ENCODE measurements around the gene HS3ST3A1. TPM values are rescaled to one million over a fixed set of nuclear protein-coding genes. Genes with fewer than 3 reads are reported as not detected.

Gene HS3ST3A1
- total RNA-seq, 1 donor from 2014 or later, result 8.8 TPM

GRCh38 chr17:13518261-13519000 lies 83.3 kb downstream of the HS3ST3A1 start:
- Mint-ChIP-seq H3K9me3 (ENCODE audit: low read depth) (no peaks in the 10 kb centered on the region), H3K36me3 (ENCODE audit: low read depth) (peaks cover 6% of the 10 kb centered on the region), H3K4me1 (ENCODE audit: low read depth) (peaks cover 6% of the 10 kb centered on the region), H3K4me3 (ENCODE audit: unreplicated experiment) (no peak overlapping the region), H3K27me3 (ENCODE audit: low read depth) (no peaks in the 10 kb centered on the region), H3K27ac (ENCODE audit: unreplicated experiment) (no peak overlapping the region)
- DNase-seq (ENCODE audit: low spot score), result no peak
- TF ChIP-seq, protein P1, sequence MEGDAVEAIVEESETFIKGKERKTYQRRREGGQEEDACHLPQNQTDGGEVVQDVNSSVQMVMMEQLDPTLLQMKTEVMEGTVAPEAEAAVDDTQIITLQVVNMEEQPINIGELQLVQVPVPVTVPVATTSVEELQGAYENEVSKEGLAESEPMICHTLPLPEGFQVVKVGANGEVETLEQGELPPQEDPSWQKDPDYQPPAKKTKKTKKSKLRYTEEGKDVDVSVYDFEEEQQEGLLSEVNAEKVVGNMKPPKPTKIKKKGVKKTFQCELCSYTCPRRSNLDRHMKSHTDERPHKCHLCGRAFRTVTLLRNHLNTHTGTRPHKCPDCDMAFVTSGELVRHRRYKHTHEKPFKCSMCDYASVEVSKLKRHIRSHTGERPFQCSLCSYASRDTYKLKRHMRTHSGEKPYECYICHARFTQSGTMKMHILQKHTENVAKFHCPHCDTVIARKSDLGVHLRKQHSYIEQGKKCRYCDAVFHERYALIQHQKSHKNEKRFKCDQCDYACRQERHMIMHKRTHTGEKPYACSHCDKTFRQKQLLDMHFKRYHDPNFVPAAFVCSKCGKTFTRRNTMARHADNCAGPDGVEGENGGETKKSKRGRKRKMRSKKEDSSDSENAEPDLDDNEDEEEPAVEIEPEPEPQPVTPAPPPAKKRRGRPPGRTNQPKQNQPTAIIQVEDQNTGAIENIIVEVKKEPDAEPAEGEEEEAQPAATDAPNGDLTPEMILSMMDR (IDR thresholded peaks at IDR 0.05), result no peak

- peak overlapping the region; percentile 56 for H3K4me3 Mint-ChIP-seq (ENCODE audit: unreplicated experiment)
- H3K27ac Mint-ChIP-seq (ENCODE audit: unreplicated experiment), result peak overlapping the region; percentile 71
- no peaks in the 10 kb centered on the region for H3K9me3 Mint-ChIP-seq (ENCODE audit: low read depth)
- DNase-seq (ENCODE audit: low spot score), result no peak
- peaks cover 3% of the 10 kb centered on the region for H3K36me3 Mint-ChIP-seq (ENCODE audit: low read depth)
- H3K4me1 Mint-ChIP-seq (ENCODE audit: low read depth), result peaks cover 26% of the 10 kb centered on the region
- H3K27me3 Mint-ChIP-seq (ENCODE audit: low read depth), result no peaks in the 10 kb centered on the region
- TF ChIP-seq, protein P1 (IDR thresholded peaks at IDR 0.05), result peak; percentile 33
Measured at GRCh38 chr17:13513039-13513405, 88.7 kb downstream of the HS3ST3A1 start.

DNA sequence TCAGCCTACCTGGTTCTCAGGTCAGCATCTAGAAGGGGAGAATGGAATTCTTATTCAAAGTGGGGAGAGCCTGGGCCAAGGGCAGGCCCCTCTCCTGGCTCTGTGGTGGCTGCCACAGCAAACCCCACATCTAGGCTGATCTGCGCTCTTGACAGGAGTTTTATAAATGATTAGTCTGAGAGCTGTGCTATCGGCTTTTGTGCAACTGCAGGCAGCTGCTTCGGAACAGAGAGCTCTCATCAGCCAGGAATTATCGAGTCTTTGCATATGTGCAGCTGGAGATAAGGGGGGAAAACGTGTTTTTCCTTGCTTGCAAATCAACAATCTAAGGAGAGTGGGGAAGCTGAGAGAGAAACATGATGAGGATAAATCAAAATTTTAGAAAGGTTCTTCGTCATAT lies 91.7 kb downstream of the HS3ST3A1 start:
- Mint-ChIP-seq H3K27ac (ENCODE audit: unreplicated experiment) (no peak overlapping the region), H3K4me3 (ENCODE audit: unreplicated experiment) (no peak overlapping the region), H3K4me1 (ENCODE audit: low read depth) (peaks cover 26% of the 10 kb centered on the region), H3K9me3 (ENCODE audit: low read depth) (no peaks in the 10 kb centered on the region), H3K36me3 (ENCODE audit: low read depth) (no peaks in the 10 kb centered on the region), H3K27me3 (ENCODE audit: low read depth) (no peaks in the 10 kb centered on the region)
- TF ChIP-seq, protein P1 (IDR thresholded peaks at IDR 0.05), result no peak
- no peak for DNase-seq (ENCODE audit: low spot score)

DNA sequence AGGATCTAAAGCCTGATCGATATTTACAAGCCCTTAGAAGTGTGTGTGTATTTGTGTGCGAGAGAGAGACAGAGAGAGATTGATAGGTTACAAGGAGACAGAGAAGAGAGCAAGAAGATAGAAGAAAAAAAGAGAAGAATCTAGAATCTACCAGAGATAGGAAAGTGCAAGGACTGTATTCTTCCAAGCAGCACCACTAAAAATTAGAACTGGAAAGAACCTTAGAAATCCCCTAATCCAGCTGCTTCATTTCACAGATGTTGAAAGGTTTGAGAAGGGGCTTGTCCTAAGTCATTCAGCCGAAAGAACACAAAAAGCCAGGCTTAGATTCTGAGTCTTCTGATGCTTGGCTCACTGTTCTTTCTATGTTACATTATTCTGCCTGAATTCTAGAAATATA lies 92.2 kb downstream of the HS3ST3A1 start:
- no peaks in the 10 kb centered on the region for H3K9me3 Mint-ChIP-seq (ENCODE audit: low read depth)
- TF ChIP-seq, protein P1 (IDR thresholded peaks at IDR 0.05), result no peak
- no peak overlapping the region for H3K27ac Mint-ChIP-seq (ENCODE audit: unreplicated experiment)
- H3K36me3 Mint-ChIP-seq (ENCODE audit: low read depth), result no peaks in the 10 kb centered on the region
- H3K4me1 Mint-ChIP-seq (ENCODE audit: low read depth), result peaks cover 26% of the 10 kb centered on the region
- H3K4me3 Mint-ChIP-seq (ENCODE audit: unreplicated experiment), result no peak overlapping the region
- no peak for DNase-seq (ENCODE audit: low spot score)
- no peaks in the 10 kb centered on the region for H3K27me3 Mint-ChIP-seq (ENCODE audit: low read depth)

GRCh38 chr17:13508896-13509295 lies 92.8 kb downstream of the HS3ST3A1 start:
- no peak for DNase-seq (ENCODE audit: low spot score)
- no peaks in the 10 kb centered on the region for H3K36me3 Mint-ChIP-seq (ENCODE audit: low read depth)
- peaks cover 26% of the 10 kb centered on the region for H3K4me1 Mint-ChIP-seq (ENCODE audit: low read depth)
- H3K27me3 Mint-ChIP-seq (ENCODE audit: low read depth), result no peaks in the 10 kb centered on the region
- peak overlapping the region; percentile 58 for H3K27ac Mint-ChIP-seq (ENCODE audit: unreplicated experiment)
- no peak overlapping the region for H3K4me3 Mint-ChIP-seq (ENCODE audit: unreplicated experiment)
- TF ChIP-seq, protein P1 (IDR thresholded peaks at IDR 0.05), result no peak
- no peaks in the 10 kb centered on the region for H3K9me3 Mint-ChIP-seq (ENCODE audit: low read depth)
